ENCODE measurements around the gene PTPRJ. TPM values are rescaled to one million over a fixed set of nuclear protein-coding genes. Genes with fewer than 3 reads are reported as not detected.

The PTPRJ gene
- total and polyA plus RNA-seq, 2 of the 13 experiments (the other 11 are each of a cell fraction or from before 2014, with no cell fraction given): 1.0 to 1.2 TPM

DNA sequence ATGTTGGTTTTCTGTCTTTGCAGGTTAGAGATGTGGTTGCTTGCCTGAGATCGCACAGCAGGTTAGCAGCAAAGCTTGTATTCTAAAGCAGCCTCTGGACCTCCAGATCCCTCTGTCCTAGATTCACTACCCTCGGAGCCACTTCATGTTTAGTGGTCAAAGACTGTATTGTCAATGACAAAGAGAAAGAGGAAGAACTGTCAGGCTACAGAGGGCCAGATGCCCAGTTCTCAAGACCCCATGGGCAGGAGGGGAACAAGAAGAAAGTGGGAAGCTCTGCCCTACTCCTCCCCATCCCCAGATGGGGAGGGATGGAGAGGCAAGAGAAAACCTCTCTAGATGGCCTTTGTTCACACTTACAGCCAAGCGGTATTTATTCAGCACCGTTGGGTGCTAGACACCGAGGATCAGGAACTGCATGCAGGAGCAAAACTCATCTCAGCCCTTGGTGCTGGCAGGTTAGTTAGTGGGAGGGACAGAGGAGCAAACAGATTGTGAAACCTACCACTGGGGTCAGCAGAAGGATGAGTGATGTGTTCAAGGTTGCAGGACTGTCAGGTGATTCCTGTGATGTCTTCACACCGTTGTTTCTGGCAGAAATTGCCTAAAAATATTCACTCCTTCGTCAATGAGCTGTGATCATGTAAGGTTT lies 38.3 kb upstream of the PTPRJ start (continued):
- TF ChIP-seq ZMYM3 (CRISPR knock-in tag; IDR thresholded peaks at IDR 0.05) (peak; percentile 76; the same call in 1 of the 2 replicates), ZFP36L2 (CRISPR knock-in tag; IDR thresholded peaks at IDR 0.05) (no peak), KDM3A (CRISPR knock-in tag; IDR thresholded peaks at IDR 0.05; ENCODE audit: low read depth) (0 out of 2 replicates have a peak, but pooled peaks have one; percentile 28), KLF9 (CRISPR knock-in tag; IDR thresholded peaks at IDR 0.05; ENCODE audit: low read depth) (no peak), MYC (CRISPR knock-in tag; IDR thresholded peaks at IDR 0.05; ENCODE audit: borderline replicate concordance) (no peak), ZNF607 (CRISPR knock-in tag; IDR thresholded peaks at IDR 0.05; ENCODE audit: borderline replicate concordance) (0 out of 2 replicates have a peak, but pooled peaks have one; percentile 57), ZNF547 (CRISPR knock-in tag; IDR thresholded peaks at IDR 0.05) (no peak), NKX3-1 (CRISPR knock-in tag; IDR thresholded peaks at IDR 0.05) (no peak)
- TF ChIP-seq, protein P1, sequence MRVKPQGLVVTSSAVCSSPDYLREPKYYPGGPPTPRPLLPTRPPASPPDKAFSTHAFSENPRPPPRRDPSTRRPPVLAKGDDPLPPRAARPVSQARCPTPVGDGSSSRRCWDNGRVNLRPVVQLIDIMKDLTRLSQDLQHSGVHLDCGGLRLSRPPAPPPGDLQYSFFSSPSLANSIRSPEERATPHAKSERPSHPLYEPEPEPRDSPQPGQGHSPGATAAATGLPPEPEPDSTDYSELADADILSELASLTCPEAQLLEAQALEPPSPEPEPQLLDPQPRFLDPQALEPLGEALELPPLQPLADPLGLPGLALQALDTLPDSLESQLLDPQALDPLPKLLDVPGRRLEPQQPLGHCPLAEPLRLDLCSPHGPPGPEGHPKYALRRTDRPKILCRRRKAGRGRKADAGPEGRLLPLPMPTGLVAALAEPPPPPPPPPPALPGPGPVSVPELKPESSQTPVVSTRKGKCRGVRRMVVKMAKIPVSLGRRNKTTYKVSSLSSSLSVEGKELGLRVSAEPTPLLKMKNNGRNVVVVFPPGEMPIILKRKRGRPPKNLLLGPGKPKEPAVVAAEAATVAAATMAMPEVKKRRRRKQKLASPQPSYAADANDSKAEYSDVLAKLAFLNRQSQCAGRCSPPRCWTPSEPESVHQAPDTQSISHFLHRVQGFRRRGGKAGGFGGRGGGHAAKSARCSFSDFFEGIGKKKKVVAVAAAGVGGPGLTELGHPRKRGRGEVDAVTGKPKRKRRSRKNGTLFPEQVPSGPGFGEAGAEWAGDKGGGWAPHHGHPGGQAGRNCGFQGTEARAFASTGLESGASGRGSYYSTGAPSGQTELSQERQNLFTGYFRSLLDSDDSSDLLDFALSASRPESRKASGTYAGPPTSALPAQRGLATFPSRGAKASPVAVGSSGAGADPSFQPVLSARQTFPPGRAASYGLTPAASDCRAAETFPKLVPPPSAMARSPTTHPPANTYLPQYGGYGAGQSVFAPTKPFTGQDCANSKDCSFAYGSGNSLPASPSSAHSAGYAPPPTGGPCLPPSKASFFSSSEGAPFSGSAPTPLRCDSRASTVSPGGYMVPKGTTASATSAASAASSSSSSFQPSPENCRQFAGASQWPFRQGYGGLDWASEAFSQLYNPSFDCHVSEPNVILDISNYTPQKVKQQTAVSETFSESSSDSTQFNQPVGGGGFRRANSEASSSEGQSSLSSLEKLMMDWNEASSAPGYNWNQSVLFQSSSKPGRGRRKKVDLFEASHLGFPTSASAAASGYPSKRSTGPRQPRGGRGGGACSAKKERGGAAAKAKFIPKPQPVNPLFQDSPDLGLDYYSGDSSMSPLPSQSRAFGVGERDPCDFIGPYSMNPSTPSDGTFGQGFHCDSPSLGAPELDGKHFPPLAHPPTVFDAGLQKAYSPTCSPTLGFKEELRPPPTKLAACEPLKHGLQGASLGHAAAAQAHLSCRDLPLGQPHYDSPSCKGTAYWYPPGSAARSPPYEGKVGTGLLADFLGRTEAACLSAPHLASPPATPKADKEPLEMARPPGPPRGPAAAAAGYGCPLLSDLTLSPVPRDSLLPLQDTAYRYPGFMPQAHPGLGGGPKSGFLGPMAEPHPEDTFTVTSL (CRISPR knock-in tag; IDR thresholded peaks at IDR 0.05; ENCODE audit: borderline replicate concordance): 0 out of 2 replicates have a peak, but pooled peaks have one; percentile 37
- TF ChIP-seq, protein P2, sequence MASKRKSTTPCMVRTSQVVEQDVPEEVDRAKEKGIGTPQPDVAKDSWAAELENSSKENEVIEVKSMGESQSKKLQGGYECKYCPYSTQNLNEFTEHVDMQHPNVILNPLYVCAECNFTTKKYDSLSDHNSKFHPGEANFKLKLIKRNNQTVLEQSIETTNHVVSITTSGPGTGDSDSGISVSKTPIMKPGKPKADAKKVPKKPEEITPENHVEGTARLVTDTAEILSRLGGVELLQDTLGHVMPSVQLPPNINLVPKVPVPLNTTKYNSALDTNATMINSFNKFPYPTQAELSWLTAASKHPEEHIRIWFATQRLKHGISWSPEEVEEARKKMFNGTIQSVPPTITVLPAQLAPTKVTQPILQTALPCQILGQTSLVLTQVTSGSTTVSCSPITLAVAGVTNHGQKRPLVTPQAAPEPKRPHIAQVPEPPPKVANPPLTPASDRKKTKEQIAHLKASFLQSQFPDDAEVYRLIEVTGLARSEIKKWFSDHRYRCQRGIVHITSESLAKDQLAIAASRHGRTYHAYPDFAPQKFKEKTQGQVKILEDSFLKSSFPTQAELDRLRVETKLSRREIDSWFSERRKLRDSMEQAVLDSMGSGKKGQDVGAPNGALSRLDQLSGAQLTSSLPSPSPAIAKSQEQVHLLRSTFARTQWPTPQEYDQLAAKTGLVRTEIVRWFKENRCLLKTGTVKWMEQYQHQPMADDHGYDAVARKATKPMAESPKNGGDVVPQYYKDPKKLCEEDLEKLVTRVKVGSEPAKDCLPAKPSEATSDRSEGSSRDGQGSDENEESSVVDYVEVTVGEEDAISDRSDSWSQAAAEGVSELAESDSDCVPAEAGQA (IDR thresholded peaks at IDR 0.05; ENCODE audit: low read depth): no peak
- TF ChIP-seq, protein P2 (CRISPR knock-in tag; IDR thresholded peaks at IDR 0.05; ENCODE audit: borderline replicate concordance): no peak
